GM19025 (cell line): ENCODE results near the gene ZNF678.
"Not testable (repeated sequence)": the region's sequence is repeated elsewhere in the genome, so short reads cannot be mapped to it uniquely, and the experiment has no call there.

Experiments
- ATAC-seq: cut with Tn5 transposase; IDR thresholded peaks from one replicate; pipeline ENCODE4 v1.9.1; 2021; ENCODE audit warnings: mild to moderate bottlenecking, low read depth, moderate library complexity; ENCODE audit not compliant: unreplicated experiment

Gene ZNF678

GRCh38 chr1:227589777-227590176, 26.4 kb downstream of the ZNF678 start:
- ATAC-seq = not testable (repeated sequence)

GRCh38 chr1:227596222-227596621, 32.9 kb downstream of the ZNF678 start:
- ATAC-seq = not testable (repeated sequence)

GRCh38 chr1:227603327-227603726, 40.0 kb downstream of the ZNF678 start:
- ATAC-seq = no peak

GRCh38 chr1:227604446-227604845, 41.1 kb downstream of the ZNF678 start:
- no peak for ATAC-seq

GRCh38 chr1:227606271-227606670, 42.9 kb downstream of the ZNF678 start:
- ATAC-seq = not testable (repeated sequence)

- ATAC-seq = no peak
Measured at GRCh38 chr1:227607336-227607898, 44.1 kb downstream of the ZNF678 start.

- ATAC-seq = no peak
Measured at GRCh38 chr1:227612658-227613057, 49.3 kb downstream of the ZNF678 start.

- no peak for ATAC-seq
Measured at GRCh38 chr1:227613526-227613925, 50.2 kb downstream of the ZNF678 start.

- no peak for ATAC-seq
Measured at GRCh38 chr1:227621211-227621610, 57.9 kb downstream of the ZNF678 start.

- no peak for ATAC-seq
Measured at GRCh38 chr1:227622739-227623475, 59.6 kb downstream of the ZNF678 start.

- no peak for ATAC-seq
Measured at GRCh38 chr1:227632325-227632724, 69.0 kb downstream of the ZNF678 start.

GRCh38 chr1:227635596-227635995, 72.2 kb downstream of the ZNF678 start:
- ATAC-seq = no peak

GRCh38 chr1:227654431-227654830, 91.1 kb downstream of the ZNF678 start:
- ATAC-seq = no peak

- ATAC-seq = no peak
Measured at GRCh38 chr1:227654858-227655752, 91.7 kb downstream of the ZNF678 start.

GRCh38 chr1:227661495-227661894, 98.1 kb downstream of the ZNF678 start:
- ATAC-seq = no peak

GRCh38 chr1:227662933-227663332, 99.6 kb downstream of the ZNF678 start:
- ATAC-seq = no peak

GRCh38 chr1:227666286-227666685, 102.9 kb downstream of the ZNF678 start:
- ATAC-seq = no peak

- no peak for ATAC-seq
Measured at GRCh38 chr1:227673441-227673840, 110.1 kb downstream of the ZNF678 start.

GRCh38 chr1:227685807-227686206, 122.5 kb downstream of the ZNF678 start:
- ATAC-seq = no peak

GRCh38 chr1:227697321-227697864, 134.0 kb downstream of the ZNF678 start:
- no peak for ATAC-seq

GRCh38 chr1:227701631-227702030, 138.3 kb downstream of the ZNF678 start:
- not testable (repeated sequence) for ATAC-seq
